ENCODE measurements around the gene F7.

DNA sequence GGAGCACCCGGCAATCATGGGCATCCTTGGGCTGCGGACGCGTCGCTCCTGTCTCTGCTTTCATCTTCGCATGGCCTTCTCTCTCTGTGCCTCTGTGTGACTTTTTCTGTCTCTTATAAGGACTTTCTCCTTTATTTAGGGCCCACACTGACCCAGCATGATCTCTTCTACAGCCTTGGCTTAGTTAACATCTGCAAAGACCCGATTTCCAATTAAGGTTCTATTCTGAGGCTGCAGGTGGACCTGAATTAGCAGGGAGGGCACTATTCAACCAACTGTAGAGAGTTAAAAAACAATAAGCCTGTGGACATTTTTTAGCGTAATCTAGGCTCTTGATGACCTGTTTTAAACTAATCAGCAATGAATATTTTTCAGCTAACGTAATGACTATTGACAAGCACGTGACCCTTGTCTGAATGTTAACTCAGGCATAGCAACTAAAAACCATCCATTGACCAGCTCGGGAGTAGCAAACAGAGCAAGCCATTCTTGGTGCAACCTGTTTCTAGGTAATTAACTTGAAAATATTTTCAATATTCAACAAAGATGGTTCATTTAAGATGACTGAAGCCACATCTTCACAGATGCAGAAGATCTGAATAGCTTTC, 32.2 kb downstream of the F7 start:
- TF ChIP-seq, protein P1, sequence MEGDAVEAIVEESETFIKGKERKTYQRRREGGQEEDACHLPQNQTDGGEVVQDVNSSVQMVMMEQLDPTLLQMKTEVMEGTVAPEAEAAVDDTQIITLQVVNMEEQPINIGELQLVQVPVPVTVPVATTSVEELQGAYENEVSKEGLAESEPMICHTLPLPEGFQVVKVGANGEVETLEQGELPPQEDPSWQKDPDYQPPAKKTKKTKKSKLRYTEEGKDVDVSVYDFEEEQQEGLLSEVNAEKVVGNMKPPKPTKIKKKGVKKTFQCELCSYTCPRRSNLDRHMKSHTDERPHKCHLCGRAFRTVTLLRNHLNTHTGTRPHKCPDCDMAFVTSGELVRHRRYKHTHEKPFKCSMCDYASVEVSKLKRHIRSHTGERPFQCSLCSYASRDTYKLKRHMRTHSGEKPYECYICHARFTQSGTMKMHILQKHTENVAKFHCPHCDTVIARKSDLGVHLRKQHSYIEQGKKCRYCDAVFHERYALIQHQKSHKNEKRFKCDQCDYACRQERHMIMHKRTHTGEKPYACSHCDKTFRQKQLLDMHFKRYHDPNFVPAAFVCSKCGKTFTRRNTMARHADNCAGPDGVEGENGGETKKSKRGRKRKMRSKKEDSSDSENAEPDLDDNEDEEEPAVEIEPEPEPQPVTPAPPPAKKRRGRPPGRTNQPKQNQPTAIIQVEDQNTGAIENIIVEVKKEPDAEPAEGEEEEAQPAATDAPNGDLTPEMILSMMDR (IDR thresholded peaks at IDR 0.05), result no peak
- TF ChIP-seq POLR2A (IDR thresholded peaks at IDR 0.05), result no peak

Data from thyroid gland (tissue), 4 donors.